ENCODE results near the gene GAB2.
A peak's percentile ranks its signal among the peaks of the same experiment; 100 is the strongest.

GAB2 gene

GRCh38 chr11:78205691-78206090 lies 211.9 kb downstream of the GAB2 start:
- no peak for DNase-seq (ENCODE audit: low spot score)

- DNase-seq (ENCODE audit: low spot score), result no peak
Measured at GRCh38 chr11:78205256-78205655, 212.4 kb downstream of the GAB2 start.

- no peak for DNase-seq (ENCODE audit: low spot score)
Measured at GRCh38 chr11:78203184-78203583, 214.4 kb downstream of the GAB2 start.

- DNase-seq (ENCODE audit: low spot score), result no peak
Measured at GRCh38 chr11:78202733-78203167, 214.9 kb downstream of the GAB2 start.

- no peak for DNase-seq (ENCODE audit: low spot score)
Measured at GRCh38 chr11:78201096-78201818, 216.4 kb downstream of the GAB2 start.

- DNase-seq (ENCODE audit: low spot score), result no peak
Measured at GRCh38 chr11:78200553-78200952, 217.1 kb downstream of the GAB2 start.

GRCh38 chr11:78200061-78200460 lies 217.6 kb downstream of the GAB2 start:
- DNase-seq (ENCODE audit: low spot score), result no peak

GRCh38 chr11:78199653-78200015 lies 218.0 kb downstream of the GAB2 start:
- no peak for DNase-seq (ENCODE audit: low spot score)

- DNase-seq (ENCODE audit: low spot score), result no peak
Measured at GRCh38 chr11:78199015-78199652, 218.5 kb downstream of the GAB2 start.

GRCh38 chr11:78197816-78198215 lies 219.8 kb downstream of the GAB2 start:
- DNase-seq (ENCODE audit: low spot score), result no peak

GRCh38 chr11:78196661-78197091 lies 220.9 kb downstream of the GAB2 start:
- no peak for DNase-seq (ENCODE audit: low spot score)

- DNase-seq (ENCODE audit: low spot score), result no peak
Measured at GRCh38 chr11:78195917-78196560, 221.6 kb downstream of the GAB2 start.

- no peak for DNase-seq (ENCODE audit: low spot score)
Measured at GRCh38 chr11:78194490-78194889, 223.1 kb downstream of the GAB2 start.

- no peak for DNase-seq (ENCODE audit: low spot score)
Measured at GRCh38 chr11:78193806-78194205, 223.8 kb downstream of the GAB2 start.

GRCh38 chr11:78192911-78193351 lies 224.7 kb downstream of the GAB2 start:
- DNase-seq (ENCODE audit: low spot score), result no peak

GRCh38 chr11:78192223-78192719 lies 225.3 kb downstream of the GAB2 start:
- DNase-seq (ENCODE audit: low spot score), result no peak

- DNase-seq (ENCODE audit: low spot score), result no peak
Measured at GRCh38 chr11:78190871-78191538, 226.6 kb downstream of the GAB2 start.

- DNase-seq (ENCODE audit: low spot score), result no peak
Measured at GRCh38 chr11:78190374-78190773, 227.2 kb downstream of the GAB2 start.

- DNase-seq (ENCODE audit: low spot score), result no peak
Measured at GRCh38 chr11:78189851-78190250, 227.8 kb downstream of the GAB2 start.

GRCh38 chr11:78189174-78189724 lies 228.4 kb downstream of the GAB2 start:
- no peak for DNase-seq (ENCODE audit: low spot score)

- DNase-seq (ENCODE audit: low spot score), result peak; percentile 97
Measured at GRCh38 chr11:78188286-78189173, 229.1 kb downstream of the GAB2 start, which contains the start of the genes KCTD21 and USP35. Gene KCTD21 (minus strand): TSS chr11:78188626. CDS start chr11:78174554, 14,072 bp downstream. Gene USP35 (plus strand): TSS chr11:78188919. CDS start chr11:78196246, 7,327 bp downstream.
